GM10248 (cell line): Measurements from ENCODE around the gene ASB18.

Source experiments
- CTCF ChIA-PET: fragments of 300-600 bp; sonication (Branson Sonifier 250); formaldehyde crosslinking; extraction: SDS; loops from one replicate; lab custom pipeline; 2021; ENCODE audit warnings: antibody characterized with exemption; lab: Yijun Ruan, JAX
- POLR2A ChIA-PET: fragments of 350-650 bp; sonication (Branson Sonifier 250); formaldehyde crosslinking; extraction: SDS; loops from one replicate; lab custom pipeline; 2020; ENCODE audit warnings: antibody characterized with exemption; lab: Yijun Ruan, JAX
- DNase-seq: peaks from one replicate; pipeline ENCODE4 v3.0.0; 2012; ENCODE audit errors: extremely low spot score
- TF ChIP-seq, protein P1 (sequence below): IDR thresholded peaks from 2 replicates; pipeline ENCODE4 v1.5.1; 2012; ENCODE audit warnings: mild to moderate bottlenecking, low read depth; ENCODE audit errors: extremely low read depth, missing control alignments, control extremely low read depth

Gene ASB18

DNA sequence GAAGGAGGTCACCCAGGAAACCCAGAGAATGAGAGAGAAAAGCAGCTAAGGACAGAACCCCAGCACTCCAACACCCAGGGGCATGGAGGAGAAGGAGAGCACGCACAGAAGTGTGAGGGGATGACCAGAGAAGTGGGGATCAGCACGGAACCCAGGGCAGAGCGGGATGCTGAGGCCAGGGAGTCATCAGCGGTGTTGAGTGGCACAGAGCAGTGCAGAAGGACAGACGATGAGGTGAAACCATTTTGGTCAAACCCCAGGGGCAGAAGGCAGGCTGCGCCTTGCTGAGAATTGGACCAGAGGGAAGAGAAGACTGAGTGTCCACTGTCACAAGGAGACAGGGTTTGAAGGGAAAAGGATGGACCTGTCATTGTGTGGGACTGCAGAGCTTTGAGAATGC lies 23.4 kb upstream of the ASB18 start:
- ChIA-PET POLR2A (no interaction called here), CTCF (no interaction called here)
- no peak for DNase-seq
- TF ChIP-seq, protein P1, sequence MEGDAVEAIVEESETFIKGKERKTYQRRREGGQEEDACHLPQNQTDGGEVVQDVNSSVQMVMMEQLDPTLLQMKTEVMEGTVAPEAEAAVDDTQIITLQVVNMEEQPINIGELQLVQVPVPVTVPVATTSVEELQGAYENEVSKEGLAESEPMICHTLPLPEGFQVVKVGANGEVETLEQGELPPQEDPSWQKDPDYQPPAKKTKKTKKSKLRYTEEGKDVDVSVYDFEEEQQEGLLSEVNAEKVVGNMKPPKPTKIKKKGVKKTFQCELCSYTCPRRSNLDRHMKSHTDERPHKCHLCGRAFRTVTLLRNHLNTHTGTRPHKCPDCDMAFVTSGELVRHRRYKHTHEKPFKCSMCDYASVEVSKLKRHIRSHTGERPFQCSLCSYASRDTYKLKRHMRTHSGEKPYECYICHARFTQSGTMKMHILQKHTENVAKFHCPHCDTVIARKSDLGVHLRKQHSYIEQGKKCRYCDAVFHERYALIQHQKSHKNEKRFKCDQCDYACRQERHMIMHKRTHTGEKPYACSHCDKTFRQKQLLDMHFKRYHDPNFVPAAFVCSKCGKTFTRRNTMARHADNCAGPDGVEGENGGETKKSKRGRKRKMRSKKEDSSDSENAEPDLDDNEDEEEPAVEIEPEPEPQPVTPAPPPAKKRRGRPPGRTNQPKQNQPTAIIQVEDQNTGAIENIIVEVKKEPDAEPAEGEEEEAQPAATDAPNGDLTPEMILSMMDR: no peak

- POLR2A ChIA-PET: no interaction called here
- CTCF ChIA-PET: no interaction called here
- DNase-seq: no peak
- TF ChIP-seq, protein P1: no peak
Observed at GRCh38 chr2:236286873-236287545, 22.8 kb upstream of the ASB18 start.

GRCh38 chr2:236284208-236284607 lies 20.0 kb upstream of the ASB18 start:
- no peak for DNase-seq
- CTCF ChIA-PET: interaction anchor here (1.3 to 1.5 kb wide), 3 partner anchors 8 to 26 kb away, joined by 3 to 6 read pairs (median 3); no protein-coding TSS in a partner anchor
- POLR2A ChIA-PET: no interaction called here
- TF ChIP-seq, protein P1: no peak

- POLR2A ChIA-PET: no interaction called here
- TF ChIP-seq, protein P1: no peak
- CTCF ChIA-PET: no interaction called here
- DNase-seq: no peak
Observed at GRCh38 chr2:236282406-236282805, 18.2 kb upstream of the ASB18 start.

DNA sequence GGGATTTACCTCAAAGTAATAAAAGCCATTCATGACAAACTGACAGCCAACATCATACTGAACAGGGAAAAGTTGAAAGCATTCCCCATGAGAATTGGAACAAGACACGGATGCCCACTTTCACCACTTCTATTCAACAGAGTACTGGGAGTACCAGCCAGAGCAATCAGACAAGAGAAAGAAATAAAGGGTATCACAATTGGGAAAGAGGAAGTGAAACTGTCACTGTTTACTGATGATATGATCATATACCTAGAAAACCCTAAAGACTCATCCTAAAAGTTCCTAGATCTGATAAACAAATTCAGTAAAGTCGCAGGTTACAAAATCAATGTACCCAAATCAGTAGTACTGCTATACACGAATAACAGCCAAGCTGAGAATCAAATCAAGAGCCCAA lies 17.2 kb upstream of the ASB18 start:
- ChIA-PET CTCF (no interaction called here), POLR2A (no interaction called here)
- TF ChIP-seq, protein P1: no peak
- DNase-seq: no peak

DNA sequence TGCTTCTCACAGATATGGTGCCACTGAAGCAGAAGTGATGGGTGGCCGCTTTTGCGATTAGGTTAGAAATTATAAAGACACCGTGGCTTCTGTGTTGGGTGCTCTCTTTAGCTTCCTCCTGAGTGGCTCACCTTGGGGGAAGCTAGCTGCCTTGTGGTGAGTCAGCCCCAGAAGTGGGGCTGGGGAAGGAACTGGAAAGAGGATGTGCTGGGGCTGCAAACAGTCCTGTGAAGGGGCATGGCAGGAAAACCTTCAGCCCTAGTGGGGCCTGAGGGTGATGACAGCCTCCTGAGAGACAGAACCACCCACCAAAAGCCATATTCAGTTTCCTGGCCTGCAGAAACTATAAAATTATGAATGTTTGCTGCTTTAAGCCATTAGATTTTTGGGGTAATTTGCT lies 8.9 kb upstream of the ASB18 start:
- ChIA-PET POLR2A (no interaction called here), CTCF (no interaction called here)
- no peak for DNase-seq
- TF ChIP-seq, protein P1: no peak
